H9 (cell line): ENCODE results near the gene MEGF8. TPM values are rescaled to one million over a fixed set of nuclear protein-coding genes. Genes with fewer than 3 reads are reported as not detected.

Experiments used
- DNase-seq: peaks from one replicate; pipeline ENCODE4 v3.0.0-alpha.2; 2017
- H2AFZ ChIP-seq: one replicate; pipeline ENCODE4 v1.6.1; 2013; ENCODE audit warnings: mild to moderate bottlenecking, low read length, control low read depth, moderate library complexity
- H2AK5ac ChIP-seq: 2 replicates; pipeline ENCODE4 v1.6.1; 2013; ENCODE audit warnings: low read length, control low read depth, mixed read lengths; ENCODE audit not compliant: insufficient read length
- H2BK120ac ChIP-seq: one replicate; pipeline ENCODE4 v1.6.1; 2013; ENCODE audit warnings: low read depth, mild to moderate bottlenecking, low read length, control low read depth, inconsistent platforms; ENCODE audit not compliant: poor library complexity, severe bottlenecking
- H2BK12ac ChIP-seq: 2 replicates; pipeline ENCODE4 v1.6.1; 2013; ENCODE audit warnings: low read length, control low read depth, mixed read lengths, low read depth; ENCODE audit not compliant: insufficient read length
- H2BK15ac ChIP-seq: 2 replicates; pipeline ENCODE4 v1.6.1; 2013; ENCODE audit warnings: low read depth, low read length, control low read depth
- H2BK20ac ChIP-seq: one replicate; pipeline ENCODE4 v1.6.1; 2013; ENCODE audit warnings: low read depth, mild to moderate bottlenecking, low read length, control low read depth, inconsistent platforms; ENCODE audit not compliant: poor library complexity, severe bottlenecking
- H2BK5ac ChIP-seq: 2 replicates; pipeline ENCODE4 v1.6.1; 2013; ENCODE audit warnings: low read length, control low read depth, mixed read lengths; ENCODE audit not compliant: insufficient read length
- H3K14ac ChIP-seq: 2 replicates; pipeline ENCODE4 v1.6.1; 2013; ENCODE audit warnings: low read length, control low read depth; ENCODE audit not compliant: insufficient read depth
- H3K18ac ChIP-seq: 2 replicates; pipeline ENCODE4 v1.6.1; 2013; ENCODE audit warnings: low read depth, mild to moderate bottlenecking, mixed read lengths, low read length, control low read depth; ENCODE audit not compliant: insufficient read length
- H3K23ac ChIP-seq: 2 replicates; pipeline ENCODE4 v1.6.1; 2013; ENCODE audit warnings: low read length, control low read depth, mixed read lengths, low read depth; ENCODE audit not compliant: insufficient read length
- H3K23me2 ChIP-seq: 2 replicates; pipeline ENCODE4 v1.6.1; 2013; ENCODE audit warnings: low read depth, mild to moderate bottlenecking, mixed read lengths, low read length, control low read depth; ENCODE audit not compliant: insufficient read length, poor library complexity, severe bottlenecking
- H3K27ac ChIP-seq: 2 replicates; pipeline ENCODE4 v1.5.1; 2013; ENCODE audit warnings: low read length, control low read depth, mixed read lengths, low read depth; ENCODE audit not compliant: insufficient read length
- H3K27me3 ChIP-seq: 2 replicates; pipeline ENCODE4 v1.6.1; 2013; ENCODE audit warnings: low read length, control low read depth, inconsistent platforms; ENCODE audit not compliant: insufficient read depth
- H3K4ac ChIP-seq: 2 replicates; pipeline ENCODE4 v1.6.1; 2013; ENCODE audit warnings: low read depth, mild to moderate bottlenecking, control low read depth, inconsistent platforms, low read length, moderate library complexity
- H3K4me1 ChIP-seq: 2 replicates; pipeline ENCODE4 v1.6.1; 2013; ENCODE audit warnings: low read length, control low read depth, inconsistent platforms; ENCODE audit not compliant: insufficient read depth
- H3K4me2 ChIP-seq: 2 replicates; pipeline ENCODE4 v1.6.1; 2013; ENCODE audit warnings: low read length, control low read depth, mixed read lengths; ENCODE audit not compliant: insufficient read length, insufficient read depth
- H3K56ac ChIP-seq: 2 replicates; pipeline ENCODE4 v1.6.1; 2013; ENCODE audit warnings: low read depth, mild to moderate bottlenecking, mixed read lengths, low read length, control low read depth; ENCODE audit not compliant: insufficient read length
- H3K79me1 ChIP-seq: 2 replicates; pipeline ENCODE4 v1.6.1; 2013; ENCODE audit warnings: low read depth, mild to moderate bottlenecking, moderate library complexity, low read length, control low read depth, inconsistent platforms; ENCODE audit not compliant: insufficient read depth, poor library complexity, severe bottlenecking
- H3K79me2 ChIP-seq: 2 replicates; pipeline ENCODE4 v1.6.1; 2013; ENCODE audit warnings: low read length, control low read depth, inconsistent platforms; ENCODE audit not compliant: insufficient read depth
- H3K9ac ChIP-seq: 2 replicates; pipeline ENCODE4 v1.6.1; 2013; ENCODE audit warnings: low read length, control low read depth, mixed read lengths; ENCODE audit not compliant: insufficient read length; ENCODE audit errors: extremely low read depth
- H3K9me3 ChIP-seq: one replicate; pipeline ENCODE4 v1.6.1; 2013; ENCODE audit warnings: low read depth, low read length, inconsistent platforms; ENCODE audit not compliant: control insufficient read depth
- H3T11ph ChIP-seq: one replicate; pipeline ENCODE4 v1.6.1; 2013; ENCODE audit warnings: mild to moderate bottlenecking, low read length, control low read depth, inconsistent platforms
- H4K20me1 ChIP-seq: one replicate; pipeline ENCODE4 v1.6.1; 2013; ENCODE audit not compliant: control insufficient read depth, insufficient read length, insufficient read depth
- H4K5ac ChIP-seq: 2 replicates; pipeline ENCODE4 v1.6.1; 2013; ENCODE audit warnings: low read depth, mild to moderate bottlenecking, mixed read lengths, low read length, control low read depth; ENCODE audit not compliant: insufficient read length
- H4K8ac ChIP-seq: replicated peaks from 2 replicates; pipeline ENCODE4 v1.6.1; 2013; ENCODE audit warnings: low read length, control low read depth, mixed read lengths, low read depth; ENCODE audit not compliant: insufficient read length
- H4K91ac ChIP-seq: 2 replicates; pipeline ENCODE4 v1.6.1; 2013; ENCODE audit warnings: low read depth, mild to moderate bottlenecking, moderate library complexity, mixed read lengths, low read length, control low read depth; ENCODE audit not compliant: insufficient read length
- H3K27ac Mint-ChIP-seq, 3 experiments: 2 replicates in 2 of 3; 3 replicates in 1 of 3; pipeline ENCODE4 v1.8.0; 2020 to 2021; ENCODE audit warnings: mixed read lengths in 3 of 3, mild to moderate bottlenecking in 1 of 3, moderate library complexity in 1 of 3
- H3K27me3 Mint-ChIP-seq: 2 replicates; pipeline ENCODE4 v1.8.0; 2021; ENCODE audit warnings: low read depth, mild to moderate bottlenecking, moderate library complexity, mixed read lengths
- H3K36me3 Mint-ChIP-seq, 3 experiments: 2 replicates in 2 of 3; 3 replicates in 1 of 3; pipeline ENCODE4 v1.8.0; 2020 to 2021; ENCODE audit warnings: low read depth in 3 of 3, mixed read lengths in 3 of 3; ENCODE audit not compliant: insufficient read depth in 1 of 3
- H3K4me1 Mint-ChIP-seq, 2 experiments: 2 replicates each; pipeline ENCODE4 v1.8.0; 2020; ENCODE audit warnings: mixed read lengths in 2 of 2
- H3K4me3 Mint-ChIP-seq, 2 experiments: 2 replicates in 1 of 2; 3 replicates in 1 of 2; pipeline ENCODE4 v1.8.0; 2020 to 2021; ENCODE audit warnings: mild to moderate bottlenecking in 2 of 2, mixed read lengths in 2 of 2, moderate library complexity in 1 of 2
- H3K9me3 Mint-ChIP-seq, 2 experiments: 2 replicates in 1 of 2; 3 replicates in 1 of 2; pipeline ENCODE4 v1.8.0; 2020; ENCODE audit warnings: mild to moderate bottlenecking in 2 of 2, mixed read lengths in 2 of 2, moderate library complexity in 1 of 2
- CTCF ChIP-seq: fragments of 200-600 bp; sonication (generic); conservative IDR thresholded peaks from 3 replicates; pipeline ENCODE4 v1.8.0; 2021; ENCODE audit warnings: antibody characterized with exemption, mild to moderate bottlenecking
- WGBS: extraction: QIAGEN DNeasy Blood & Tissue Kit; methylation state at CpG from one replicate; pipeline ENCODE4 v1.1.7; 2013; ENCODE audit warnings: missing lambda C conversion rate, low lambda C conversion rate, mixed read lengths; ENCODE audit not compliant: insufficient read length; ENCODE audit errors: extremely low coverage; 5-methylcytosine and 5-hydroxymethylcytosine counted together
- total RNA-seq: library from RNA; stranded (reverse); gene quantifications from 2 replicates; pipeline ENCODE4 v1.2.1, GENCODE V29; 2021

Gene MEGF8
- total RNA-seq, 1 experiment from 2014 or later = 28.4 TPM

DNA sequence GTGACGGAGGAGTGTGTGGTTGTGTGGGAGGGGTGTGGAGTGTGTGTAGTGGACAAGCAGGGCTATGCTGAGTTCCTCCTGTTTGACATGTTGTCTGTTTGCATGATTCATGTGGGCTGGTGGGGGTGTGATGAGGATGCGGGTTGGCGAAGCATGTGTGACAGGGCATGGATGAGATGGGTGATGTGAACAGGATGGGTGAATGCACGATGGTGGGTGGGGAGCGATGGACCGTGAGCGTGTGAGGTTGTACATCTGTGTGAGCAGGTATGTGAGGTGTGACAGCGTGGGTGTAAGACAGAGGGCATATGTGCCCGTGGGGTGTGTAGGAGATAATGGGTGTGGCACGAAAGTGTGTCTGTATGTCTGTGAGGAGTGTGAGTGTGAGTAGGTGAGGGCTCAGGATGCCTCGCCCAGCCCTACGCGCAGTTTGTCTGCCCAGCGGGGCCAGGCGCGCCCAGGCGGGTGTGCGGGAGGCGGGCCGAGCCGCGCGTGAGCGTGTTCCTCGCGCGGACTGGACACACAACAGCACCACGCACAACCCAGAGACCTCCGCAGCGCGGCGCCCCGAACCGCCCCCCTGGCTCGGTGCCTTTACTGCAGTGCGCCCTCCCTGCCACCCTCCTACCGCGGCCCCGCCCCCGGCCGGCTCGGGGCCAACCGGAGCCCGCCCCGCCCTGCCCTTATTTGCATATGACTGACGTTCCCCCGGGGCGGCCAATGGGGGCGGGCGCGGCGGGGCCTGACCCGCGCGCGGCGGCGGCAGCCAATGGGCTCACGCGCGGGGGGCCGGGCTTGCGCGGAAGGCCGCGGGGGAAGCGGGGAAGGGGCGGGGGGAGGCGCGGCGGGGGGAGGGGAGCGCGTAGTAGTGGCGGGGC lies 42.0 kb upstream of the MEGF8 start:
- peaks cover 3% of the 10 kb centered on the region for H4K20me1 ChIP-seq
- peaks cover 10 to 19% (median 18%) of the 10 kb centered on the region in 3 experiments for H3K36me3 Mint-ChIP-seq
- H3K27me3 ChIP-seq = no peaks in the 10 kb centered on the region

More for the DNA sequence above, 42.0 kb upstream of the MEGF8 start:
- Histone ChIP-seq H4K91ac (no peak overlapping the region), H2BK12ac (no peak overlapping the region), H3T11ph (no peak overlapping the region), H3K9me3 (no peaks in the 10 kb centered on the region), H3K23me2 (peaks cover 19% of the 10 kb centered on the region), H3K4me1 (peaks cover 8% of the 10 kb centered on the region; the same call in 1 of the 2 replicates), H2AK5ac (no peak overlapping the region), H2AFZ (no peak overlapping the region), H2BK120ac (no peak overlapping the region), H3K4ac (no peak overlapping the region), H4K8ac (no peak overlapping the region), H3K9ac (peak overlapping the region; percentile 30), H3K4me2 (peak overlapping the region; percentile 76), H2BK20ac (no peak overlapping the region), H3K14ac (no peak overlapping the region; the same call in 1 of the 2 replicates), H3K18ac (peak overlapping the region; percentile 35), H3K23ac (no peak overlapping the region), H2BK5ac (no peak overlapping the region), H4K5ac (no peak overlapping the region), H3K56ac (no peak overlapping the region), H2BK15ac (no peak overlapping the region), H3K79me2 (peaks cover 3% of the 10 kb centered on the region; the same call in 1 of the 2 replicates), H3K27ac (no peak overlapping the region), H3K79me1 (peaks cover 11% of the 10 kb centered on the region)
- TF ChIP-seq CTCF = no peak
- Mint-ChIP-seq H3K9me3 (no peaks in the 10 kb centered on the region; a peak in 2 of 5 replicates), H3K27ac (no peak overlapping the region), H3K4me3 (no peak overlapping the region; a peak in 1 of 5 replicates), H3K4me1 (peaks cover 37 to 45% of the 10 kb centered on the region in 2 experiments), H3K27me3 (no peaks in the 10 kb centered on the region; the same call in 1 of the 2 replicates)
- peak; percentile 93 for DNase-seq
- WGBS = 100% methylated on average over 1 of the region's 74 CpGs
